ENCODE measurements around the gene HCN4.

DNA sequence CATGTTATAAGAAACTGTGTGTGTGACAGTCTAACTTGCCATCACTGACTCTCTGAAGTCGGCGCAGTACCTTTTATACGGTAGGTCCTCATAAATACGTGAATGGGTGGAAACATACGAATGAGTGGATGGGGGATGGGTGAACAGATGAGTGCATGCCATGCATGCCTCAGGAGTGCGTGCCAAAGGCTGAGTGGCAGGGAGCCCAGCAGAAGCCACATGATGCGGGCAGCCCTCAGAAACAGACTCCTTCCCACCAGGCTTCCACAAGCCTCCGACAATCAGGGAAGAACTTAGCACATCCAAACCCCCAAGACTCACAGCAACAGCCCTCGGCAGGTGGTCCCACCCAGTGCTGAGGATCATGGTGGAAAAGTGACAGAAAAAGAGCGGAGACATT, 16.7 kb downstream of the HCN4 start:
- TF ChIP-seq POLR2AphosphoS5 (IDR thresholded peaks at IDR 0.05; ENCODE audit: borderline replicate concordance, low read depth, low read length) = no peak
- no peak for TF ChIP-seq EZH2 (IDR thresholded peaks at IDR 0.05)
- no peak for TF ChIP-seq FOXP2 (optimal IDR thresholded peaks at IDR 0.05; ENCODE audit: control extremely low read depth, extremely low read length, insufficient read depth)
